Calu3 (cell line): ENCODE results near the gene ADGRD1. TPM values are rescaled to one million over a fixed set of nuclear protein-coding genes. Genes with fewer than 3 reads are reported as not detected.

Experiments used
- BruUV-seq: library from RNA; stranded (reverse); fragments of 400-500 nt; replicated peaks from 2 replicates; lab custom pipeline; 2021; lab: Mats Ljungman, UMichigan
- CTCF ChIA-PET: fragments of 300-600 bp; sonication (Branson Sonifier 250); formaldehyde crosslinking; loops from one replicate; lab custom pipeline; 2022; ENCODE audit warnings: antibody characterized with exemption; lab: Charles Lee
- DNase-seq: peaks from one replicate; pipeline ENCODE4 v3.0.0; 2022
- H3K27ac Mint-ChIP-seq: one replicate; pipeline ENCODE4 v1.8.0; 2022; ENCODE audit warnings: mixed read lengths; ENCODE audit not compliant: unreplicated experiment
- H3K27me3 Mint-ChIP-seq: one replicate; pipeline ENCODE4 v1.8.0; 2022; ENCODE audit warnings: mixed read lengths; ENCODE audit not compliant: unreplicated experiment
- H3K36me3 Mint-ChIP-seq: one replicate; pipeline ENCODE4 v1.8.0; 2022; ENCODE audit warnings: mild to moderate bottlenecking, moderate library complexity, mixed read lengths; ENCODE audit not compliant: insufficient read depth, unreplicated experiment
- H3K4me1 Mint-ChIP-seq: one replicate; pipeline ENCODE4 v1.8.0; 2022; ENCODE audit warnings: mild to moderate bottlenecking, low read depth, mixed read lengths; ENCODE audit not compliant: unreplicated experiment
- H3K4me3 Mint-ChIP-seq: one replicate; pipeline ENCODE4 v1.8.0; 2022; ENCODE audit warnings: mild to moderate bottlenecking, low read depth, moderate library complexity, mixed read lengths; ENCODE audit not compliant: unreplicated experiment
- H3K9me3 Mint-ChIP-seq: one replicate; pipeline ENCODE4 v1.8.0; 2022; ENCODE audit warnings: low read depth, mixed read lengths; ENCODE audit not compliant: unreplicated experiment
- CTCF ChIP-seq: fragments of 200-600 bp; IDR thresholded peaks from one replicate; pipeline ENCODE4 v1.8.0; 2022; ENCODE audit warnings: antibody characterized with exemption; ENCODE audit not compliant: unreplicated experiment
- intact Hi-C: fragments of 100-400 bp; cut with micrococcal nuclease; formaldehyde crosslinking; loops from one replicate; pipeline ENCODE4 v1.10.0; 2022; ENCODE audit not compliant: unreplicated experiment
- total RNA-seq: library from RNA; stranded (reverse); gene quantifications from 2 replicates; pipeline ENCODE4 v1.2.3, GENCODE V29; 2022

Gene ADGRD1
- total RNA-seq, 1 experiment from 2014 or later, result not detected

- no TSS peak for BruUV-seq
- intact Hi-C loops, result no loop called here
- H3K27ac Mint-ChIP-seq, result no peak overlapping the region
Measured at GRCh38 chr12:131147894-131148293, 194.2 kb downstream of the ADGRD1 start.

GRCh38 chr12:131151558-131152345, 198.0 kb downstream of the ADGRD1 start:
- CTCF ChIA-PET, result interaction anchor here (0.8 kb wide), 1 partner anchor 15 kb away, joined by 3 read pairs; no protein-coding TSS in a partner anchor
- DNase-seq, result no peak
- intact Hi-C loops, result no loop called here
- no peaks in the 10 kb centered on the region for H3K4me1 Mint-ChIP-seq
- BruUV-seq, result no TSS peak
- no peak overlapping the region for H3K27ac Mint-ChIP-seq
- H3K36me3 Mint-ChIP-seq, result no peaks in the 10 kb centered on the region
- peaks cover 3% of the 10 kb centered on the region for H3K9me3 Mint-ChIP-seq
- no peak overlapping the region for H3K4me3 Mint-ChIP-seq
- no peak for TF ChIP-seq CTCF
- H3K27me3 Mint-ChIP-seq, result peaks cover 100% of the 10 kb centered on the region

More at GRCh38 chr12:131147894-131148293, 194.2 kb downstream of the ADGRD1 start:
- H3K4me1 Mint-ChIP-seq, result no peaks in the 10 kb centered on the region
- H3K36me3 Mint-ChIP-seq, result no peaks in the 10 kb centered on the region
- peaks cover 3% of the 10 kb centered on the region for H3K9me3 Mint-ChIP-seq
- no peak overlapping the region for H3K4me3 Mint-ChIP-seq
- CTCF ChIA-PET, result no interaction called here
- TF ChIP-seq CTCF, result no peak
- DNase-seq, result no peak
- H3K27me3 Mint-ChIP-seq, result peaks cover 91% of the 10 kb centered on the region

GRCh38 chr12:131152587-131152986, 198.9 kb downstream of the ADGRD1 start:
- Mint-ChIP-seq H3K27ac (no peak overlapping the region), H3K36me3 (no peaks in the 10 kb centered on the region), H3K4me1 (no peaks in the 10 kb centered on the region), H3K9me3 (peaks cover 3% of the 10 kb centered on the region), H3K27me3 (peaks cover 100% of the 10 kb centered on the region), H3K4me3 (no peak overlapping the region)
- CTCF ChIA-PET, result no interaction called here
- DNase-seq, result no peak
- BruUV-seq, result no TSS peak
- intact Hi-C loops, result no loop called here
- TF ChIP-seq CTCF, result no peak

GRCh38 chr12:131153016-131153415, 199.3 kb downstream of the ADGRD1 start:
- Mint-ChIP-seq H3K4me1 (no peaks in the 10 kb centered on the region), H3K9me3 (peaks cover 3% of the 10 kb centered on the region), H3K27ac (no peak overlapping the region), H3K27me3 (peaks cover 100% of the 10 kb centered on the region), H3K4me3 (no peak overlapping the region), H3K36me3 (no peaks in the 10 kb centered on the region)
- no peak for DNase-seq
- TF ChIP-seq CTCF, result no peak
- CTCF ChIA-PET, result no interaction called here
- no TSS peak for BruUV-seq
- intact Hi-C loops, result no loop called here
